ENCODE measurements around the gene ICOSLG.
"Not testable (repeated sequence)": the region's sequence is repeated elsewhere in the genome, so short reads cannot be mapped to it uniquely, and the experiment has no call there.

The ICOSLG gene

DNA sequence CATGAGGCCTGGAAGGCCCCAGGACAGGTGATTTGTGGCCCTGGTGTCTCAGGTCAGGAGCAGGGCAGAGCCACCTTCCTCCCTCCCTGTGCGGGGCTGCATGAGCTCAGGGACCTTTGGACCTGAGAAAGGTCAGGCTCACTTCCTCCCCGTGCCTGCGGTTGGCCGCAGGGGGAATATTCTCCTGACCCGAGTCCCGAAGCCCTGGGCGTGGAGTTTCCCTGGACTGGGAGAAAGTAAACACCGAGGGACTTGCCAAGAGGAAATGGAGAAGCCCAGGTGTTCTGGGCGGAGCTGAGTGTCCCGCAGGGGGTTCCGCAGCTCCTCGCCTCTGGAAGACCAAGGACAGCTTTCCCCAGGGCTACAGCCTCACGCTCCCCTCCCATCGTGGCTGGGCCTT is 64.6 kb downstream of the ICOSLG start:
- DNase-seq (ENCODE audit: low spot score) = not testable (repeated sequence)

DNA sequence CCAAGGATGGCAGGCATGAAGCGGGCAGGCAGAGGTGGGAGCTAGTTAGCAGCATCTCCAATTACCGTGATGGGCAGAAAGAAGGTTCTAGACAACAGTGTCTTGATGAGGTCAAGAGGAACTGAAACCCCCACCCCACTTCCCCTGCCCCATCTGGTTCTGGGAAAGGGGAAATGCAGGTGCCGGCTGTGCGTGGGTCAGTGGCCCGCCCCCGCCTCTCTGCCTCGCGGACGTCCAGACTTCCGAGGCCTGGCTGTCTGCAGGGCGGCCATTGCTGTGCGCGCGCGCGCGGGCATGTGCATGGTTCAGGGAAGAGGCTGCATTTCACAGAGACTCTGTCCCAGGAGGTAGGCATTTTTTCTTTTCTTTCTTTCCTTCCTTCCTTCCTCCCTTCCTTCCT is 65.6 kb downstream of the ICOSLG start:
- not testable (repeated sequence) for DNase-seq (ENCODE audit: low spot score)
